ENCODE data around the gene BHLHE40.

Gene BHLHE40

DNA sequence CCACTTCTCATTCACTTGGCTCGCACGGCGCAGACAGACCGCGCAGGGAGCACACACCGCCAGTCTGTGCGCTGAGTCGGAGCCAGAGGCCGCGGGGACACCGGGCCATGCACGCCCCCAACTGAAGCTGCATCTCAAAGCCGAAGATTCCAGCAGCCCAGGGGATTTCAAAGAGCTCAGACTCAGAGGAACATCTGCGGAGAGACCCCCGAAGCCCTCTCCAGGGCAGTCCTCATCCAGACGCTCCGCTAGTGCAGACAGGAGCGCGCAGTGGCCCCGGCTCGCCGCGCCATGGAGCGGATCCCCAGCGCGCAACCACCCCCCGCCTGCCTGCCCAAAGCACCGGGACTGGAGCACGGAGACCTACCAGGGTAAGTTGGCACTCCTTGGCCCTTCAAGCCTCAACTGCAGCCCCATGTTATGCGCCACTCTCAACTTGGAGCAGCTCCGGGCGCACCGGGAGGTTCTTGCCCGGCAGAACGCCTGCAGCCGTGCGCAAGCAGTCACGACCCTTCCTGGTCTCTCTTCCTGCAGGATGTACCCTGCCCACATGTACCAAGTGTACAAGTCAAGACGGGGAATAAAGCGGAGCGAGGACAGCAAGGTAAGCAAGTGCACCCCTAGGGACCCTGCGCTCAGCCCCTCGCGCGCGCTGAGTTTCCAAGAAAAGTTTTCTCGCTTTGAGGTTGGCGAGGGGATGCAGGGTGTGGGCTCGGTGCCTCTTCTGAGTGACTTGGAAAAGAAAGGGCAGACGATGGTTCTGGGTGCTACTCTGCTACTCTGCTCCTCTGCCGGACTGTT is at the start of gene BHLHE40:
TSS of gene BHLHE40 (plus strand) at position 10 of the 801 bp plus-strand sequence. CDS start at position 292, 282 bp downstream.
- no peak for DNase-seq (ENCODE audit: extremely low read depth in 1 of 2, low read depth in 1 of 2)

DNA sequence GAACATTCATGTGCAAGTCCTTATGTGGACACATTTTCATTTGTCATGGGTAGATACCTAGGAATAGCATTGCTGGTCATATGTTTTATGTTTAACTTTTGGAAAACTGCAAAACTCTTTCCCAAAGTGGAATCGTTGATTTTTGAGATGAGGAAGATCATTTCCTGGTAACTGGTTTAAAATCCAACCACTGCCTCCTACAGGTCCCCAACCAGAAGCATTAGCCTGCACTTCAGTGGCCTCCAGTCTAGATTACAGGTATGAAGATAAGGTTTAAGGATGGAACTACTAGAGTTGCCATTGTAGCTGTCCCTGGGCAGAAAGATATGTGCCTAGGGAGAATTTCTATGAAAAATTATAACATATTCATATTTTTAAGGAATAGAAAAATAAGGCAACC is 48.7 kb upstream of the BHLHE40 start:
- DNase-seq (ENCODE audit: extremely low read depth in 1 of 2, low read depth in 1 of 2), result no peak

DNA sequence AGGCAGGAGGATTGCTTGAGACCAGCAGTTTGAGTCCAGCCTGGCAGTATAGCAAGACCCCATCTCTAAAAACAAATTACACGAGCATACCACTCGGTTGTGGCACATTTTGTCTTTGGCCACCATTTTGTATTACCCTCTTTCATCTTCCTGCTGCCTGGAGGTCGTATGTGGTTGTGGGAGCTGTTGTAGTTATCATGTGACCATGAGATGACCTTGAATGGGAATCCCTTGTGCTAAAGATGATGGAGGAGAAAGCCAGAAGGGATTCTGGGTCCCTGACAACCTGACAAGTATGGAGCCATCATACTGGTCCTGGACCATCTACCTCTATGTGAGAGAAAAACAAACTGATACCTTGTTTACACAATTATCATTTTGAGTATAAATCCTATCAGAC is 45.2 kb upstream of the BHLHE40 start:
- DNase-seq (ENCODE audit: extremely low read depth in 1 of 2, low read depth in 1 of 2), result no peak

DNA sequence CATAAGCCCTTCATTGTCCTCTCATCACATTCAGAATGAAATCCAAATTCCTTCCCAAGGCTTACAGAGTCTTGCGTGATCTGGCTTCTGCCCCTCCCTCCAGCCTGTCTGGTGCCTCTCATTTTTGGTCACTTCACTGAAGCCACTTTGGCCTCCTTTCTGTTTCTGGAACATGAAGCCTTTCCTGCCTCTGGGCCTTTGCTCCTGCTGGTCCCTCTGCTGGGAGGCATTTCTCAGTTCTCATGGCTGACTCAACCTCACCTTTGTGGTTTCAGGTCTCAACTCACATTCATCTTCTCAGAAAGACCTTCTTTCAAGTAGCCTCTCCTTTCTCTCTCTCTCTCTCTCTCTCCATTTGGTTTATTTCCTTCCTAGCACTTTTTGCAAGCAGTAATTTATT is 43.9 kb upstream of the BHLHE40 start:
- DNase-seq (ENCODE audit: extremely low read depth in 1 of 2, low read depth in 1 of 2), result no peak

DNA sequence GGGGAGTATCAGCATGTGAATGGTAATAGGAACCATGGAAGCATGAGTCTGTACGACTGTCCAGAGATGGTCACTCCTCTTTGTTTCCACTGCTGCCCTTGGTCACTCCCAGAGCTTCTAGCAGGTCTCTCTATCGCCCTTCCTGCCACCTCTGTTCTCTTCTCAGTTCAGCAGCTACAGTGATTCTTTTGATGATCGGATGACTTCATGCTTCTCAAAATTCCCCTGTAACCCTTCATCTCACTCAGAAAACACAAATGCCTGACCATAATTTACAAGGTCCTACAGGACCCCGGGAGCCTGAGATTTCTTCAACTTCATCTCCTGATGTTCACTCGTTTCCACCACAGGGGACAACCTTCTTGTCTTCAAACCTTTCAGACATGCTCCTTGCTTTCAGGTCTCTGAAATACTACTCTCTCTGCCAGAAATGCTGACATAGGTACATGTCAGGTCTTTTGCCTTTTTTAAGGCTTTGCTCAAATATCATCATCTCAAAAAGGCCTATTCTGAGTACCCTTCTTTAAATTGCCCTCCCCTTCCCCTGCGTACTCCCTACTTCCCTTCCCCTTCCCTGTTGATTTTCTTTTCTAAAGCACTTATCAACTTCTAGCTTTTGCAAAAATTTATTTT is 42.1 kb upstream of the BHLHE40 start:
- DNase-seq (ENCODE audit: extremely low read depth in 1 of 2, low read depth in 1 of 2), result no peak

DNA sequence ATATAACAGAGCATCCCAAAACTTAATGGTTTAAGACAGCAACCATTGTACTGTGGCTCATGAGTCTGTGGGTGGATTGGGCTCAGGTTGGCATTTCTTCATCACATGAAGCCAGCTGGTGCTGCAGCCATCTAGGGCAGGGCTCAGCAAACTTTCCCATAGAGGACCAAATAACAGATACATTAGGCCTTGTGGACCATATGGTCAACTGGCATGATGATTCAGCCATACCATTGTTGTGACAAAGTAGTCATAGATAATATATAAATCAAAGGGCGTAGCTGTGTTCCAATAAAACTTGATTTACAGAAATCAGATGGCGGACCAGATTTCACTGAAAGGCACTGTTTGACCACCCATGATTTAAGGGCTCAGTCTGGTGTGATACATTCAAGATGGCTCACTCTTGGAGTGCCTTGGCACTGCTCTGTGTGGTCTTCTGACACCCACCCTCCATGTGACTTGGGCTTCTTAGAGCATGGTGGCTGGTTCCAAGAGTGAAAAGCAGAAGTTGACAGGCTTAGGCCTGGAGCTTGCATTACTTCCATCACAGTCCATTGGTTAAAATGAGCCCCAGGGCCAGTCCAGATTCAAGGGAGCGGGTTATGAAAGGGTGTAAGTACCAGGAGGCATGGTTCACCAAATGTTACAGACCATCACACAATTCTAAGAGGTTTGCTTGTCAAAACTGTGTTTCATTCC is 40.8 kb upstream of the BHLHE40 start:
- DNase-seq (ENCODE audit: extremely low read depth in 1 of 2, low read depth in 1 of 2), result no peak

DNA sequence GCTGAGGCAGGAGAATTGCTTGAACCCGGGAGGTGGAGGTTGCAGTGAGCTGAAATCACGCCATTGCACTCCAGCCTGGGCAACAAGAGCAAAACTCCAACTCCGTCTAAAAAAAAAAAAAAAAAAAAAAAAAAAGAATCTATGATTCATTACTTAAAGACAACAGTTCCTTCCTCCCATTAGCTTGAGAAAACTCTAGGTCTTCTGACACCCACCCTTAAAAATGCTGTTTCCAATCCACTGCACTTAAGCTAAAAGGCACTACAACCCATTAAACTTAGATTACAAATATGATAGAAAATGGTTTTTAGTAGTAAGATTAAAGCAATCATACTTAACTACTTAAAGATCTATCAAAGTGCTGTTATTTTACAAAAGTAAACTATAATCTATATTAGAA is 40.0 kb upstream of the BHLHE40 start:
- DNase-seq (ENCODE audit: extremely low read depth in 1 of 2, low read depth in 1 of 2), result no peak

DNA sequence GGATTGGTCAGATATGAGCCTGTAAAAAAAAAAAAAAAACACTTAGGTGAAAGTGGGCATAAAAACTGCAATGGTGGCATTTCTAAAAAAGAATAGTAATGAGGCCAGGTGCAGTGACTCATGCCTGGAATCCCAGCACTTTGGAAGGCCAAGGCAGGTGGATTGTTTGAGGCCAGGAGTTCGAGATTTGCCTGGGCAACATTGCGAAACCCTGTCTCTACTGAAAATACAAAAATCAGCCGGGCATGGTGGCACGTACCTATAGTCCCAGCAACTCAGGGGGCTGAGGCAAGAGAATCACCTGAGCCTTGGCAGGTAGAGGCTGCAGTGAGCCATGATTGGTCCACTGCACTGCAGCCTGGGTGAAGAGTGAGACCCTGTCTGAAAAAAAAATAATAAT is 38.3 kb upstream of the BHLHE40 start:
- no peak for DNase-seq (ENCODE audit: extremely low read depth in 1 of 2, low read depth in 1 of 2)

DNA sequence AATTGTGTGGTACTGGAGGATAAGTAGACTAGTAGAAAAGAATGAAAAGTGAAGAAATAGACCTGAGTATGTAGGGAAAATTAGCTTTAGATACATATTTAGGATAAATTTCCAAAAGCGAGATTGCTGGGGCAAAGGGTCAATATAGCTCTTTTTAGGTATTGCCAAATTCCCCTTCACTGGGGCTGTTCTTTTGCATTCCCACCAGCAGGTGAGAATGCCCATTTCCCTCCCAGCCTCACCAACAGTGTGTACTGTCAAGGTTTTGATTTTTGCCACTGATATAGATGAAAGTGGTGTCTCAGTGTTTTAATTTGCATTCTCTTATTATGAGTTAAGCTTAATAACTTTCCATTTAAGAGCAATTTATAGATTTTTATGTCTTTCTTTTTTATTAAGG is 35.7 kb upstream of the BHLHE40 start:
- DNase-seq (ENCODE audit: extremely low read depth in 1 of 2, low read depth in 1 of 2), result no peak

DNA sequence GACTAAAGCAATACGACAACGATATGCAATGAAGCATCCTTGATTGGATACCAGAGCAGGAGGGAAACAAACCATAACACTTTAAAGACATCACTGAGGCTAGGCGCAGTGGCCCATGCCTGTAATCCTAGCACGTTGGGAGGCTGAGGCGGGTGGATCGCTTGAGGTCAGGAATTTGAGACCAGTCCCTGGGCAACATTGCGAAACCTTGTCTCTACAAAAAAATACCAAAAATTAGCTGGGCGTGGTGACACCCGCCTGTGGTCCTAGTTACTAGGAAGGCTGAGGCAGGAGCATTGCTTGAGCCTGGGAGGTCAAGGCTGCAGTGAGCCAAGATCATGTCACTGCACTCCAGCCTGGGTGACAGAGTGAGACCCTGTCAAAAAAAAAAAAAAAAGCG is 33.9 kb upstream of the BHLHE40 start:
- no peak for DNase-seq (ENCODE audit: extremely low read depth in 1 of 2, low read depth in 1 of 2)

DNA sequence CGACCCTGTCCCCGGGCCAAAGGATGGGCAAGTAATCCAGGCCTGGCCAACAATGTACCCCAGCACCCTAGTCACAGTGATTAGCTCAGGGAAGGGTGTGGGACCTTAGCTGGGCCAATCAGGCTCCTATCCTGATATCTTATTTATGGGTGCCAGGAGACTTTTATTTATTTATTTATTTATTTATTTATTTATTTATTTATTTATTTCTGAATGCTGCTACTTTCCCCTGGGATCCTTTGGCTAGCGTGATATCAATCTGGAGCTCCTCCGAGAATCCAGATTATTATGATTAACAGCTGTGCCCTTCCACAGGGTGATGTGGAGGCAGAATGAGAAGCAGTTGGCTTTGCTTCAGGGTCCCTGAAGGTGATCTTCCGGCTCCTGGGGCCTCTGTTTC is 32.2 kb upstream of the BHLHE40 start:
- DNase-seq (ENCODE audit: extremely low read depth in 1 of 2, low read depth in 1 of 2), result no peak

DNA sequence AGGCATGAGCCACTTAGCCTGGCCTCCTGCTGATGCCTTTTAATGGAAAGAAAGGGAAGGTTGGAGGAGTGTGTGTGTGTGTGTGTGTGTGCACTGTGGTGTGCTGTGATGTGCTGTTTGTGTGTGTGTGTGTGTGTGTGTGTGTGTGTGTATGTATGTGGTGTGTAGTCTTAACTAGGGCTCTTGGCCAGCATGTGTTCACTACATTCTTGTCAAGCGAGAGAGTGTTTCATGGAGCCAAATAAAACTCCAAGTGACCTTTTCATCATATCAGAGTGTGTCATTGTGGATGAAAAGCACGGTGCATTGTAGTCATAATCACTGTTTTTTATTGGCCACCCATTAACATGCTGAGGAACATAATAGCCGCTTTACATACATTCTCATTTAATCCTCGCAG is 30.8 kb upstream of the BHLHE40 start:
- no peak for DNase-seq (ENCODE audit: extremely low read depth in 1 of 2, low read depth in 1 of 2)

DNA sequence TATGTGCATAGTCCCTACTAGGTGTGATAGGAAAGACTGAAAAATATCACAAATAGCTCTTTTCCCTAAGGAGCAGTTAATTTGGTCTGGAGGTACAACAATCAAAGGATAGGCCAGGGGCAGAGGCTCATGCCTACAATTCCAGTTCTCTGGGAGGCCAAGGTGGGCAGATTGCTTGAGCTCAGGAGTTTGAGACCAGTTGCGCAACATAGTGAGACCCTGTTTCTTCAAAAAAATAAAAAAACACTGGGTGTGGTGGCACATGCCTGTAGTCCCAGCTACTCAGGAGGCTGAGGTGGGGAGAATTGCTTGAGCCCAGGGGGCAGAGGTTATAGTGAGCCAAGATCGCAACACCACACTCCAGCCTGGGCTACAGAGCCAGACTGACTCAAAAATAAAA is 30.2 kb upstream of the BHLHE40 start:
- DNase-seq (ENCODE audit: extremely low read depth in 1 of 2, low read depth in 1 of 2), result no peak

DNA sequence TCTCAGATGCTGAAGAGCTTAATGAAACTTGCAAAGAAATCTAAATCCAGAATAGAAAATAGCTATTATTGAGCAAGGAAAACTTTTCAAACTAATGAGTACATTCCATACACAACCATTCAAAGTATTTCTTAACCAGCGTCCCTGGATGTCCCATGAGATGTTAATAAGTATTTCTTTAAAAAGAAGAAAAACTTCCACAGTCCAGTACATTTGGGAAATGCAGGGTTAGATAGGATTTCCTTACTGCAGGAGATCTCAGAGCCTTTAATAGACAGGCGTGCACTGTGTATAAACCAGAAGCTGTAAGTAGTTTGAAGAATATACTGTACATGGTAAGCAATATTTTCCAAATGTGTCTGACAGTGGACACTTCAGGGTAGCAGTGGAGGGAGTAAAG is 29.6 kb upstream of the BHLHE40 start:
- DNase-seq (ENCODE audit: extremely low read depth in 1 of 2, low read depth in 1 of 2), result no peak

DNA sequence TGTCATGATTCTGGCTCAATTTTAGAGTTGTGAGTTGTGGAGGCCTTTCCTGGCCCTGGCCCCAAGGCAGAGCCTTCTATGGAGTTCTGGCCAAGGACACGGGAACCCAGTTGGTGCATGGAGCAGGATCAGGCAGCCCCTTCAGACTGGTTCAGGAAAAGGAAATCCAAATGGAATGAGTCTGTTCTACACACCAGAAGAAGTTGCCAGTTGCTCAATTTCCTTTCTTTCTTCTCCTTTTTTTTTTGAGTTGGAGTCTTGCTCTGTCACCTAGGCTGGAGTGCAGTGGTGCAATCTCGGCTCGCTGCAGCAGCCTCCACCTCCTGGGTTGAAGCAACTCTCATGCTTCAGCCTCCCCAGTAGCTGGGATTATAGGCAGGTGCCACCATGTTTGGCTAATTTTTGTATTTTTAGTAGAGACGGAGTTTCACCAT is 28.9 kb upstream of the BHLHE40 start:
- no peak for DNase-seq (ENCODE audit: extremely low read depth in 1 of 2, low read depth in 1 of 2)

DNA sequence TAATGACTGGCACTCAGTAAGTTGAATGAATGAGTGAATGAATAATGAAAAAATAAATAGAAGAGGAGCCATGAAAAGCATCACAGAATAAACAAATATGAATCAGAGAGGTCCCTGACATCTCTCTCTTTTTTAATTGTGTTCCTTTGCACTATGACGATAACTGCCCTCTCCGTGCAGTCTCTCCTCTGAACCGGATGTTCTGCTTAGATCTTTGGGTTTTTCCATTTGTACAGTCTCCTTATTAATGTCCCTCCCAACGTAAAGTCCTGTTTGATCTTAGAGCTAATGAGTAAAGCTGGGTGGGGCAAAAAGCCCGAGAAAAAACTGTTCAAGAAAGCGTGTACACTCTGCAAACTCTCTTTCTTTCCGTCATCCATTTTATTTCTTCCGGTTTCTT is 28.3 kb upstream of the BHLHE40 start:
- no peak for DNase-seq (ENCODE audit: extremely low read depth in 1 of 2, low read depth in 1 of 2)

DNA sequence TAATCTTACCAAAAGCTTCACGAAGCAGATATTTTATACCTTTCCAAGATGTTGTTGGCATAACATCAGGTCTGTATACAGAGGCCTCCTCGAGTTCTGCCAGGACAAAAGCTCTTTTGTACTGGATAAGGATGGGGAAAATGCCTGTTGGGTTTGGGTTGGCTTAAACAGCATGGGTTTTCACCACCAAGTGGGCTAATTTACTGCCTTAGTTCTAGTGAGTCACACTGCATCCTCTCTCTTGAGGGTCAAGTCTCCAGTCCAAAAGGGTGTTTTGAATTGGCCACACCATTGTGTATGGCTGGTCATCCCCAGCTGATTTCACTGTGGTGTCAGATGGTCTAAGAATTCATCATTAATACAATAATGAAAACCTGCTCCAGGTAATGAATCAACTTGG is 26.1 kb upstream of the BHLHE40 start:
- no peak for DNase-seq (ENCODE audit: extremely low read depth in 1 of 2, low read depth in 1 of 2)

DNA sequence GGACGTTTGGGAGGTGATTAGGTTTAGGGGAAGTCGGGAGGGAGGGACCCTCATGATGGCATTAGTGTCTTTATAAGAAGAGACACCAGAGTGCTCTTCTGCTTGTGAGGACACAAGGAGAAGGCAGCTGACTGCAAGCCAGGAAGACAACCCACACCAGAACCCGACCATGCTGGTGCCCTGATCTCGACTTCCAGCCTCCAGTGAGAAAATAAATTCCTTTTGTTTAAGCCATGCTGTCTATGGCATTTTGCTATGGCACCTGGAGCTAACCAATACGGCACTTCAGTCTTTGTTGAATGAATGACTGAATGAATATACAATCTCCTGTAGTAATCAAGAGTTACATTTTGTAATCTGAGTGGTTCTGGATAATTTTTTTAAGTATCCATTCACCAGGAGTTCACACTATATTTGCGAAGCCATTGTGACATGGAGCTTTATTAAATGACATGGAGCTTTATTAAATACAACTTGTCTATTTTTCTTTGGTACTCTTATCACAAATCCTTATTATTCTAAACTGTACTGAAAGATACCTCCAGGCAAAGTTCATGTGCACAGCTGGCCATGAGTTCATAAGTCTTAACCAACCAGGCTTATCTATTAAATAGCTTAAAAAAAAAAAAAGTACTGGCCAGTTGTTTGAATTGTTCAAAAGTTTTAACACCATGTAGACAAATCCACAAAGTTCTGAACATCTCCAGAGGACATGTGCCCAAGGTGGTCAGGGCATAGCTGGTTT is 24.8 kb upstream of the BHLHE40 start:
- no peak for DNase-seq (ENCODE audit: extremely low read depth in 1 of 2, low read depth in 1 of 2)

DNA sequence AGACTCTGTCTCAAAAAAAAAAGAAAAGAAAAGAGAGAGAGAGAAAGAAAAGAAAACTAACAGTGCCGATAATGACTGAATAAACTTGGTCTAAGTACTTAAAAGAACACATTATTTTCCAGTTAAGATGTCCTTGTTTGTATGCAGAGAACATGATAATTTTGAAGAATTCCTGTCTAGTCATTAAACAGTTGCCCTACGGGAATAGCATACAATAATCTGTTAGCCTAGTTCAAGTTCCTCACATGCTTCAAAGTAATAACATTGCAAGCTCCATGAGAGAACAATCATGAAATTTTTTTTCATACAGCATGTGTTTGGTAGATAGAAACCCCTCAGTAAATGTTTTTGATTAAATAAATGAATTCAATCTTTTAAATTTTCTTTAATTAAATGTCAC is 23.1 kb upstream of the BHLHE40 start:
- no peak for DNase-seq (ENCODE audit: extremely low read depth in 1 of 2, low read depth in 1 of 2)

DNA sequence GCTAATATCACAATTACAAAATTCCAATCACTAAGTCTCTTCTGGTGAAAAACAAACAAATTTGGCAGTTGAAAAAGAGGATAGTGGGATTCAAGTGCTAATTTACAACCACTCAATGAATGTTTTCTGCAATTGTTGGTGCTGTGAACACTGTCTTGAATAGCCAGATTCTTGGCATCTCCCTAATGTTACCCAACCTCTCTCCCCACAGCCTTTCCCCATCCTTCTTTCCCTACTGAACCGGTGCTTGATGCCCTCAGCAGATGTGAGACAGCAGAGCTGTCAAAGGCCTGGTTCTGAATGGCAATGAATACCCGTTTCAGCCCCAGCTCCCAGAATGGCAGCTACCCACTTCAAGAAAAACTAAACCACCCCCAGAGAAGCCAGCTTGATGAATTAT is 22.5 kb upstream of the BHLHE40 start:
- no peak for DNase-seq (ENCODE audit: extremely low read depth in 1 of 2, low read depth in 1 of 2)

DNA sequence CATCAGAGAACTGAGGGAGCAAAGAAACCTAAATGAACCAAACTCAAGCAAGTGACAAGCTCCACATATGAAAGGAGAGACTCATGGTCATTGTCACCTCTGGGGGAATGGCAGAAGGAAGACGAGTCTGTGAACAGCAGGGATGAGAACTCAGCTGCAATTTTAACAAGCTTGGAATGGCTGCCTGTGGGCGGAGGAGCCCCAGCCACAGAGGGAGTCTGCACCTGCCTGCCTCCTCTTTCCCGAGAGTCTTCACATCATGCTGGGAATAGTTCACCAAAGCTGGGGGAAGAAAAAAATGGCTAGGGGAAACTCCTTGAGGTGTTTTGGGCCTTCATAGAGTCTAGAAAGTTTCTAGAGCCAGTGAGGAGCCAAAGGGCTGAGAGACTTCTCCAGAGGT is 21.3 kb upstream of the BHLHE40 start:
- no peak for DNase-seq (ENCODE audit: extremely low read depth in 1 of 2, low read depth in 1 of 2)
